C1 segment of cervical spinal cord (tissue), 14 donors: ENCODE measurements around the gene GPD1.

Experiments used
- DNase-seq, 14 donors: peaks; one replicate each; lab custom pipeline; 2025; lab: John Stamatoyannopoulos, UW

Gene GPD1

GRCh38 chr12:50103767-50104321, at the start of gene GPD1:
TSS of gene GPD1 (plus strand) at chr12:50104008. CDS start at chr12:50104051, 43 bp downstream.
- peak in 12 of 14 donors; percentile 12 to 84 (median 52) for DNase-seq

GRCh38 chr12:50055831-50056638, 47.8 kb upstream of the GPD1 start:
- peak in 9 of 14 donors; percentile 27 to 65 (median 42) for DNase-seq

- peak in 2 of 14 donors; percentile 40 to 65 for DNase-seq
These were observed 47.2 kb upstream of the GPD1 start for GRCh38 chr12:50056639-50056976.

GRCh38 chr12:50057000-50057841, 46.6 kb upstream of the GPD1 start, which contains the start of gene ASIC1:
TSS of gene ASIC1 (plus strand) at chr12:50057596. CDS start at chr12:50058767, 1,171 bp downstream.
- peak in 12 of 14 donors; percentile 32 to 84 (median 56) for DNase-seq

- DNase-seq: peak in 2 of 14 donors; percentile 30 to 48
These were observed 45.7 kb upstream of the GPD1 start for GRCh38 chr12:50057896-50058670.

GRCh38 chr12:50058743-50059312, 45.0 kb upstream of the GPD1 start:
- peak in 1 of 14 donors; percentile 17 for DNase-seq

- no peak for DNase-seq
These were observed 44.2 kb upstream of the GPD1 start for GRCh38 chr12:50059440-50060119.

- DNase-seq: no peak
These were observed 43.7 kb upstream of the GPD1 start for GRCh38 chr12:50060120-50060468.

- no peak for DNase-seq
These were observed 42.6 kb upstream of the GPD1 start for GRCh38 chr12:50061171-50061570.

- DNase-seq: no peak
These were observed 41.7 kb upstream of the GPD1 start for GRCh38 chr12:50061946-50062686.

GRCh38 chr12:50062728-50063460, 40.9 kb upstream of the GPD1 start:
- peak in 2 of 14 donors; percentile 16 to 23 for DNase-seq

GRCh38 chr12:50065726-50066310, 38.0 kb upstream of the GPD1 start:
- no peak for DNase-seq

- DNase-seq: no peak
These were observed 37.4 kb upstream of the GPD1 start for GRCh38 chr12:50066402-50066801.

GRCh38 chr12:50069069-50069468, 34.7 kb upstream of the GPD1 start:
- no peak for DNase-seq

- DNase-seq: no peak
These were observed 34.3 kb upstream of the GPD1 start for GRCh38 chr12:50069539-50069938.

- DNase-seq: peak in 12 of 14 donors; percentile 33 to 79 (median 62)
These were observed 33.3 kb upstream of the GPD1 start for GRCh38 chr12:50070314-50071060.

- no peak for DNase-seq
These were observed 31.5 kb upstream of the GPD1 start for GRCh38 chr12:50072198-50072907.
